ENCODE results near the gene ENPP4. TPM values are rescaled to one million over a fixed set of nuclear protein-coding genes. Genes with fewer than 3 reads are reported as not detected.

The ENPP4 gene
- polyA plus RNA-seq, 1 donor from 2014 or later, result 24.0 TPM

- Histone ChIP-seq H3F3A (ENCODE audit: insufficient read depth, low read length, poor library complexity, severe bottlenecking) (no peaks in the 10 kb centered on the region), H2AFZ (ENCODE audit: low read depth, low read length) (no peak overlapping the region), H3K9me3 (ENCODE audit: low read length) (no peaks in the 10 kb centered on the region), H3K27ac (ENCODE audit: low read length) (no peak overlapping the region), H3K79me2 (replicated peaks; ENCODE audit: insufficient read depth, low read length) (no peaks in the 10 kb centered on the region), H3K9ac (ENCODE audit: low read length) (no peak overlapping the region), H3K4me2 (ENCODE audit: low read length) (no peak overlapping the region), H4K20me1 (ENCODE audit: insufficient read depth) (no peaks in the 10 kb centered on the region), H3K4me3 (ENCODE audit: low read length) (no peak overlapping the region), H3K36me3 (ENCODE audit: insufficient read depth, low read length) (no peaks in the 10 kb centered on the region), H3K9me2 (ENCODE audit: insufficient read depth, low read length) (no peaks in the 10 kb centered on the region), H3K27me3 (ENCODE audit: insufficient read depth, low read depth, low read length) (peaks cover 9% of the 10 kb centered on the region)
- TF ChIP-seq CTCF (IDR thresholded peaks at IDR 0.05; ENCODE audit: poor library complexity, severe bottlenecking) (no peak), EZH2 (IDR thresholded peaks at IDR 0.05; ENCODE audit: borderline replicate concordance, insufficient read depth, low read length, poor library complexity, severe bottlenecking) (no peak), POLR2AphosphoS5 (IDR thresholded peaks at IDR 0.05) (no peak), MXI1 (conservative IDR thresholded peaks at IDR 0.05; ENCODE audit: poor library complexity, severe bottlenecking) (no peak), REST (IDR thresholded peaks at IDR 0.05; ENCODE audit: borderline replicate concordance) (no peak), SMC3 (conservative IDR thresholded peaks at IDR 0.05; ENCODE audit: poor library complexity) (no peak), EP300 (conservative IDR thresholded peaks at IDR 0.05; ENCODE audit: poor library complexity, severe bottlenecking) (no peak), RAD21 (conservative IDR thresholded peaks at IDR 0.05) (no peak), TAF1 (IDR thresholded peaks at IDR 0.05; ENCODE audit: low read depth) (no peak)
These were observed 45.1 kb downstream of the ENPP4 start for GRCh38 chr6:46174904-46175303.

GRCh38 chr6:46175446-46175845 lies 45.7 kb downstream of the ENPP4 start:
- TF ChIP-seq REST (IDR thresholded peaks at IDR 0.05; ENCODE audit: borderline replicate concordance) (no peak), RAD21 (conservative IDR thresholded peaks at IDR 0.05) (no peak)

More at GRCh38 chr6:46175446-46175845, 45.7 kb downstream of the ENPP4 start:
- H2AFZ ChIP-seq (ENCODE audit: low read depth, low read length), result no peak overlapping the region
- no peaks in the 10 kb centered on the region for H3F3A ChIP-seq (ENCODE audit: insufficient read depth, low read length, poor library complexity, severe bottlenecking)
- no peaks in the 10 kb centered on the region for H3K36me3 ChIP-seq (ENCODE audit: insufficient read depth, low read length)
- H3K9me2 ChIP-seq (ENCODE audit: insufficient read depth, low read length), result no peaks in the 10 kb centered on the region
- H3K9me3 ChIP-seq (ENCODE audit: low read length), result no peaks in the 10 kb centered on the region
- no peak overlapping the region for H3K9ac ChIP-seq (ENCODE audit: low read length)
- H3K79me2 ChIP-seq (replicated peaks; ENCODE audit: insufficient read depth, low read length), result no peaks in the 10 kb centered on the region
- no peak overlapping the region for H3K27ac ChIP-seq (ENCODE audit: low read length)
- no peak overlapping the region for H3K4me3 ChIP-seq (ENCODE audit: low read length)
- no peak overlapping the region for H3K4me2 ChIP-seq (ENCODE audit: low read length)
- no peaks in the 10 kb centered on the region for H4K20me1 ChIP-seq (ENCODE audit: insufficient read depth)
- peaks cover 3% of the 10 kb centered on the region for H3K27me3 ChIP-seq (ENCODE audit: insufficient read depth, low read depth, low read length)

Data from neural cell (in vitro differentiated cells).